Activated T-helper 9 cell treated with anti-CD3 and anti-CD28 coated beads, Interleukin-2, amount 50 U/mL, for 16 hours (primary cell): Measurements from ENCODE around the gene PRICKLE1.

Source experiments
- DNase-seq: peaks from one replicate; pipeline ENCODE4 v3.0.0-alpha.2; 2020; ENCODE audit warnings: low read depth

PRICKLE1 gene

DNA sequence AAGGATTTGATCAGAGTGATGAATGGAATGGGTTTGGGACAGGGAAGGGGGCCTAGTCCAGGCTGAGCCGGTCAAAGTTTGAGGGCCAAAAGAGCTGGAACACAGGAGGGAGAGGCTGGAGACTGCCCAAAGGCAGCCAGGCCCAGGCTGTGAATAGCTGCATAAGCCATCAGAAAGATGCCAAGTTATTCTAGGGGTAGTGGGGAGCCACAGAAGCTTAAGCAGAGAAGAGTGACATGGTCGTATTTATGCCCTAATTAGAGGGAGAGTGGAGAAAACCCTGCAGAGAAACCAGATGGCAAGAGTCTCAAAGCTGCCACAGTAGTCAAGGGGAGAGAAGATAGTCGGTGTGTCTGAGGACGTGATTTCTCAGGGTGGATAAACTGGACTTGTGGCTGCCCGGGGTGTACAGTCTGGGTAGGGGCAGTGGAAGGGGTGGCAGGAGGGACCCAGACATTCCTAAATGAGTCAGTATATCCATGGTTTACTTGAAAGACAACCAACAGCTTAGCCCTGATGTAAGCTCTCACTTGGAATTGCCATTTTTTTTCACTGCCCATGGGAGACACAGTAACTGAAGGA, 99.2 kb downstream of the PRICKLE1 start:
- no peak for DNase-seq

DNA sequence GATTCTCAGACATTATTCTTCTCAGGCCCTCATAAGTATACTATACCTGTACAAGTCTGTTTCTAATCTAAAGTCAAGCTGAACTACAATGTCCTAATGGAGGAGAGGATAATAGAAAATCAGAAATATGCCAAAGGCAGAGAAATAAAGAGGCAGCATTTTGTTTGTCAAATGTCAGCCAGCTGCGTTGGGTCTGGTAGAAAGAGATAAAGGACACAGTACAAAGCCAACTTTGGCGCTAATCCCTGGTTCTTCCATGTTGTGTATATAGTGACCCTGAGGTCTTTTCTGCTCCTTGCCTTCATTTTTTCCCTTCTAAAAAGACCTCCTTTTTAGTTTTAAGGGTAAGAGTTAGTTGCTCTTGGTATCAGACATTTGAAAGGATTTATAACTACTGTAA, 103.1 kb downstream of the PRICKLE1 start:
- no peak for DNase-seq

DNA sequence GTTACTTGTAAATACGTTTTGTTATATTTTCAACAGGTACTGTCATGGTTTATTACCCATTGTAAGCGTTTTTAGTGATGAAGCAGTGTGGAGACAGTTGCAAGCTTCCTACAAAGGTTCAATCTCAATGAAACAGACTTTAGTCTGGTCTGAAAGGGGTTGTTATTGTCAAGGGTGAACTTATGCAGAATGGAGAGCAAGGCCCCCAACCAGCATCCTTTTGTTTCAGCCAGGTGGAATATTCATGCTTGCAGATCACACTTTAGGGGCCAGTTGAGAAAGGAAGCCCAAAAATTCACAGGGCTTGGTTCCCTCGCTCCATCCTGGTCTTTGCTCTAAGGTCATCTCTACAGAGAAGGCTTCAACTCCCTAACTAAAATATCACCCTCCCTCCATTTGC, 103.7 kb downstream of the PRICKLE1 start:
- no peak for DNase-seq

DNA sequence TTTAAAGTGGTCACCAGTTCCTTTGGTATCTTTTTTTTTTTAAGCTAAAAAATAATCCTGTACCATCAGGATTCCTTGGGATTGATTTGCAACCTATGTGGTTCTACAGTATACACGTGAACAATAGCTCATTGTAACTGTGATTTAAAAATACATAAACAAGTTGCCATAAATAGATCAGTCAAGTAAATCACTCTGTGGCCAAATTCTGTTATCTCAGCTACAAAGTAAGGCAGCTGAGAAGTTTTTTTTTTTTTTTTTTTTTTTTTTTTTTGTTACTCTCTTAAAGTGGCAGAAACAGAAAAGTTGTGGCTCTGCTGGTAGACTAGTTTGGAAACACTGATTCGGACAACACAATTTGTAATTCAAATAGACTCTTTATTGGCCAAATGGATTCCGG, 104.5 kb downstream of the PRICKLE1 start:
- DNase-seq: no peak

GRCh38 chr12:42483521-42483790, 106.1 kb downstream of the PRICKLE1 start:
- peak; percentile 2 for DNase-seq

GRCh38 chr12:42482748-42483520, 106.6 kb downstream of the PRICKLE1 start:
- peak; percentile 18 for DNase-seq

GRCh38 chr12:42482041-42482747, 107.4 kb downstream of the PRICKLE1 start:
- no peak for DNase-seq

DNA sequence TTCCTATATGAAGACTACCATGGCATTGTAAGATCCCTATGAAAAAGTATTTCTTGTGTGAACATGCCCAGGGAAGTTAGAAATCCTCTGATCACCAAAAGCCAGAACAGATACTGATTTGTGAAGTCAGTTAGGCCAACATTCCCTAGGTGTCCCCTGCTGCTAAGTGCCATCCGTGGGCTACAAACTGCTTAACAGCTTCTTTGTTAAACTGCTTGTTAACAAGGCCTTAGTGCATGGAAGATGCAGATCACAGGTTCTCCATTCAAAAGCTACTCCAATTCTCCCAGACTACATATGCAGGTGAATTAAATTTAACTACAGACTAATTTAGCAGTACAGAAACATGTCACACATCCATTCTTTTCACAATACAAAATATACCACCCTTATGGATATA, 108.2 kb downstream of the PRICKLE1 start:
- no peak for DNase-seq

DNA sequence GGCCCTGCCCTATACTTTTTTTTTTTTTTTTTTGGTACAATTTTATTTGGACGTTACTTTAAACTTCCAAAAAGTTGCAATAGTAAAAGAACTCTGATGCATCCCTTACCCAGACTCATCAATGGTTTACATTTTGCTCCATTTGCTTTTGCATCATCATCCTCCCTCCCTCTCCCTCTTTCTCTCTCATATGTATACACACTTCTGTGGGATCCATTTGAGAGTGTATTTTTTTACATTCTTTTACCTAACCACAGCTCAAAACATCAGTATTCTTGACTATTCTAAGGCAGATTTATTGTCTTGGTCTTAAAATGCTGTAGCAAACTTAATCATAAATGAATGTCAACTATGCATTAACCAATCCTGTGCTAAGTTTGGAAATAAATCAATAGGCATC, 111.6 kb downstream of the PRICKLE1 start:
- DNase-seq: no peak

GRCh38 chr12:42475106-42475505, 114.4 kb downstream of the PRICKLE1 start:
- no peak for DNase-seq

DNA sequence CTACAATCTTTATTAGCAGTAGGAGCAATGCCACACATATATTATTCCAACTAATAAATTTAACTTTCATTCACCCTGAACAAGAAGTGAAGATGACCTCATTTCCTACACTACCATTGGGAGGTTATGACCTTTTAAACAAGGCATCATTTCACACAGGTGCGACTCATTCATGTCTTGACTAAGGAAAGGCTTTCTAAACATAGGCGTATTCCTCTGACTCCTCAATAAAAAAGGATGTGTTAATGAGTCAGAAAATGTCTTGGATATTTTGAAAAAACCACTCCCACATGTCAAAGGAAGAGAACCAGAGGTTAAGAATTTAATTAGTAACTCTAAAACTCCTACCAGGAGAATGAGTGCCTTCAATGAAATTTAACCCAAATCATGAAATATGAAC, 115.2 kb downstream of the PRICKLE1 start:
- no peak for DNase-seq

DNA sequence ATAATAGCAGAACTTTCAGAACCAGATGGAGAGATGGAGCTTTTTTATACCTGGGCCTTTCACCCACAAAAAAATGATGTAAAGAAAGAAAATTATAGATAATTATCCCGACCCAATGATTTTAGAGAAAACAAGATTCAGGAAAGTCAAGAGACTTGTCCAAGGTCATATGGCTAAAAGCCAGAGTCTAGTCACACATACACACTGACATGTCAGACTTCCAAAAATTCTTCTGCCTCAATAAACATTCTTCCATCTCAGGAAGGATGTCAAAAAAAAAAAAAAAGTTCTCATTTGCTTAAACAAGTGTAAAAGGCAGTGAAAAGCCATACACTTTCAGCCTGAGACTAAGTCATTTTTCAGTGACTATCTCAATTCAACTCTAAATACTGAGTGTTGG, 116.0 kb downstream of the PRICKLE1 start:
- no peak for DNase-seq

DNA sequence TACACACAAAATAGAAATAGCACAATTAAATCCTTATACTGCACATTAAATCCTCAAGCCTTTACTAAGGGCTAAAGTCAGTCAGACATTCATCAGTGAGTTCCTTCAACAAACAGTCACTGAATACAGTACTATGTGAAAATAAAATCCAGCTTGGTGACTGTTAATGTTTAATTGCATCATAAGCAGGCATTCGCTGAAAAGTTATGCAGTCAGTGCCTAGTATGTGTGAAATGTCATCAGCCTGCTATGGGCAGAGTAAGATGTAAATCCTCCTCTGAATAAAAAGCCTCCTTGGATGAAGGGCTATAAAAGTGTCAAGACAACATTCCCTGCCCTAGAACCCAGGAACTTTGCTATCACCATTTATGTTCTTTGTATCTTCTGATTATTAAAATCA, 116.4 kb downstream of the PRICKLE1 start:
- no peak for DNase-seq

- DNase-seq: no peak
Observed at GRCh38 chr12:42472376-42472775, 117.2 kb downstream of the PRICKLE1 start.

DNA sequence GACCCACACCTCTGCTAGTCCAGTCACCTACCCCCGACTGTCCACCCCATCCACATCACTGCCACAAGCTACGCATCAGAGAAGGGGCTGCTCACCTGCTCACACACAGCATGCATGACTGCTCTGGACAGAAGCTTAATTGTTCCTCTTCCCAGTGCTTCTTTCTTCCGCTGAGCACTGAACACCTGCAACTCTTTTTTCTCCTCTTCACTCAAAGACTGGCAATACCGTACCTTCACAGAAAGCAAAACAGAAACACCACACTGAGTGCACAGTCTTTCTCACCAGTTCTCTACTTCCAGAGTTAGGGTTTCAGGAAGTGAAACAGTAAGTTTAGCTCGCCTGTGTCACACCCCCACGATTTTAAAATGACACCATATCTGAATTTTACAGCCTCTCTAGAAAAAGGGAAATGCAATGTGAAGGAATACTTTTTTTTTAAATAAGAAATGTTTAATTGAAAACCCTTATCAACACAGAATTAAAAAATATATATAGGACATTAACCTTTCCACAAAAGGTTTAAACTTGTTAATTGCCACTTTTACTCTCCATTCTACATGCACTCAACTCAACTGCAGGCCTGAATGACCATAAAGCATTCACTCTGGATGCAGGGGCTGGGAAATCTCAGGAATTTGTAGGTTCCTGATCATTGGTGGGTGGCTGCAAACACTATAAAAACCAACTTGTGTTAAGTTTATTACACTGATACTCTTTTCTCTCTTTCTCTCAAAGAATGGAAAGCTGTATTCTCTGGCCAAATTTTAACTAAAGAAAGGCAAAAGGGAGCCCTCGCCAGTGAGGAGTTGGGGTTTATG, 120.0 kb downstream of the PRICKLE1 start:
- no peak for DNase-seq

DNA sequence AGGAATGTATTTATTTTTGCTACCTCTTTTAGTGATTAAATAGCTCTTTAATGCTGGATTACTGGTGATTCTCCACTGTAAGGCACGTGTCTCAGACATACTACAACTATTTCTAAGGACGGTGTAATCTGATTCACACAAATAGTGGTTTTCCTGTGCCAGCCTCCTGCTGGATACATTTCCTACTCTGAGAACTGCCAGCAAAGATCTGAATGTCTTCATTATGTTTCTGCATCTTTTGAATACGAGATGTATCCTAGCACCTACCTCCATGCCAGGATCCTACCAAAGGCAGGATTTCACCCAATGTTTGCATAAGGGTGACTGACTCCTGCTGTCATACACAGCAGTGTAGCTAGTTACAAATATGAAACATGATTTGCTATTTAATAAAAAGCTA, 120.6 kb downstream of the PRICKLE1 start:
- DNase-seq: no peak

DNA sequence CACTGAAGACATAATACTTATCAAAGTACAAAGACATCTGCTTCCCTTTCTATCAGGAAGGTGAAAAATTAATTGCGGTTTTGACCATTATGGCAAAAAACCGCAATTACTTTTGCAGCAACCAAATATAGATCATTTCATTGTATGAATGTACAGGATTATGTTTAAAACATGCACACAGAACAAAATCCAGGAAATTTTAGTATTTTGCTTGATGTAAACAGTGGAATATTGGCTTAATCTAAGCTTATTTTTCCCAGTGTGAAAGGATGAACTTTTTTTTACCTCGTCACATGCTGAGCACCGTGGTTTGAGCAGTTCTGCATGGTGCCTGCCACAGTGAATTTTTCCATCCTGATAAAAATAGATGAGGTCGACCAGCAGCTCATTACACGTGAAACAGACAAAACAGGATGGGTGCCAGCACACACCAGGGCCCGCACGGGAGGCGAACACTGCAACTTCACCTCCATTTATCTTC, 121.2 kb downstream of the PRICKLE1 start:
- no peak for DNase-seq

DNA sequence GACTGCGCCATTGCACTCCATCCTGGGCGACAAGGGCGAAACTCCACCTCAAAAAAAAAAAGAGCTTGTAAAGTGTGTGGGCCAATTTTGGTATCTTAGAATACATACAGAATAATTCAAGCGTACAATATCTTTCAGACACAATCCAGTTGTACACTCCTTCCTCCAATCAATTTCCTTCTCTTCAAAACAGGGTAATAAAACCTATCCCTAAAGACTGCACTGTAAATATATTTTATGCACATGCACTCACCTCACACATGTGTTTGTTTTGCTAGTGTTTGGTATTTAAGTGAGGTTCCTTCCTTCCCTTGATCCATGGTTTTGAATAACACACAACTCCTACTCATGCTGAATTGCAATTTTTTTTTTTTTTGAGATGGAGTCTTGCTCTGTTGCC, 125.9 kb downstream of the PRICKLE1 start:
- no peak for DNase-seq

DNA sequence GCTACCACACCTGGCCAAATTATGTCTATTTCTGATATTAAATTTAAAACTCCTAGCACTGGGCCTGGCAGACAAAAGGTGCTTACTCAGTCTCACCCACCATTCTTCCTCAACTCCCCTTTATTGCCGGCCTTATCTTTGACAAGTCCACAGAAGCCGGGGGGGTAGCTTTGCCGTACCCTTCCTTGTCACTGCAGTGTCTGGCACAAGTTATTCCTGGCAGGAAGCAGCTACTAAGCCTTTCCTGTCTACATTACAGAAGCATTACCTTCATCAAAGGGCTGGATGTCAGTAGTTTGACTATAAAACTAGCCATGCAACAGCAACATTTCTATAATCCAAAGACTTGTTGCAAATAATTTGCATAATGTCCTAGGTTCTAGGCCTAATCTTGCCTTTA, 127.1 kb downstream of the PRICKLE1 start:
- DNase-seq: no peak

DNA sequence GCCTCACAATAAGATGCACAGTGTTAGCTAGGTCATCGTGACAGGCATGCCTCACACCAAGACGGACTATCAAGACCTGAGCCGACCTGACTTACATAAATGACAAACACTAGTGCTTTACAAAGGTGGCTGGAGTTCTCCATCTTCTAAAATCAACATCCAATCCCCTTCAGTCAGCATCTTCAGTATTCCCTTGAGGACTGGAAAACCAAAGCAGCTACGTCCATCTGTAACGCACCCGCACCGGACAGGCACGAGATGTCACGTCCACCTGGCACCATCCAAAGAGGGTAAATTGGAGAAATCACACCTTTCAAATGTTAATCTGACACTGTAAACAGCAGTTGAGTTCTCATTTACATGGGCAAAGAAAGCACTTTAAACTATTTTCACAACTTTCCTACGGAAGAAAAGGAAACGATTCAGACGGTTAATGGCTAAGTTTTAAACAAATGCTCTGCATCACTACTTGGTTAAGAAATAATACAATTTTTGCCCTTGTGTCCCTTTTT, 130.2 kb downstream of the PRICKLE1 start:
- DNase-seq: no peak

DNA sequence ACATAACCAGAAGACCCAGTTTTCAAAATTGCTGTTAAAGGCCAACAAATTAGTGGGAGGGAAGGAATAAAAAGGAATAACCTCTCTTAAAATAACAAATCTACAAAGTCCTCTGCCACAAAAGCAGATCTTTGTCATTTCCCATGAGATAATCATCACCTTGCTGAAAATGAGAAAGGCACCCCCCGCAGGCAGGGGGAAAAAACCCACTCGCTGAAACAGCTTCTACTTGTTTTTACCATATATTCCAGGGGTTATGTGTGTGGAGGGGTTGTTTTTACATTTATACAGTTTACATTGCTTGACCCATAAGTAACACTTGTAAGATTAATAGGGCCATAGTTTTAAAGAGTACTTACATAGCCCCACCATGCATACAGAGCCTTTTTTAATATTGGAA, 131.0 kb downstream of the PRICKLE1 start:
- no peak for DNase-seq

- no peak for DNase-seq
Observed at GRCh38 chr12:42450248-42450647, 139.3 kb downstream of the PRICKLE1 start.
